MM.1S (cell line): ENCODE results near the gene PARD6B.

Experiments used
- DNase-seq: peaks from one replicate; pipeline ENCODE4 v3.0.0-alpha.2; 2015
- H2AFZ ChIP-seq: fragments of 300-600 bp; sonication (generic); 2 replicates; pipeline ENCODE4 v1.6.0; 2016; ENCODE audit warnings: antibody characterized with exemption, low read length
- H3F3A ChIP-seq: fragments of 300-600 bp; sonication (generic); 2 replicates; pipeline ENCODE4 v1.6.1; 2016; ENCODE audit warnings: mild to moderate bottlenecking, antibody characterized with exemption, low read length, moderate library complexity, mixed read lengths; ENCODE audit not compliant: insufficient read depth
- H3K27ac ChIP-seq: fragments of 300-600 bp; sonication (generic); 2 replicates; pipeline ENCODE4 v1.5.1; 2016; ENCODE audit warnings: mild to moderate bottlenecking, low read length
- H3K27me3 ChIP-seq: fragments of 300-600 bp; sonication (generic); replicated peaks from 2 replicates; pipeline ENCODE4 v1.6.0; 2016; ENCODE audit warnings: low read length; ENCODE audit not compliant: insufficient read depth
- H3K36me3 ChIP-seq: fragments of 300-600 bp; sonication (generic); replicated peaks from 2 replicates; pipeline ENCODE4 v1.6.1; 2016; ENCODE audit warnings: mild to moderate bottlenecking, low read length, mixed read lengths; ENCODE audit not compliant: insufficient read depth
- H3K4me1 ChIP-seq: fragments of 300-600 bp; sonication (generic); 2 replicates; pipeline ENCODE4 v1.6.1; 2016; ENCODE audit warnings: low read length, mixed read lengths
- H3K4me2 ChIP-seq: fragments of 300-600 bp; sonication (generic); 2 replicates; pipeline ENCODE4 v1.6.0; 2016; ENCODE audit warnings: low read depth, low read length
- H3K4me3 ChIP-seq: fragments of 300-600 bp; sonication (generic); 2 replicates; pipeline ENCODE4 v1.5.1; 2016; ENCODE audit warnings: low read length, mixed read lengths
- H3K79me2 ChIP-seq: fragments of 300-600 bp; sonication (generic); 2 replicates; pipeline ENCODE4 v1.6.1; 2016; ENCODE audit warnings: mixed run types, low read length, mixed read lengths
- H3K9ac ChIP-seq: fragments of 300-600 bp; sonication (generic); 2 replicates; pipeline ENCODE4 v1.6.1; 2016; ENCODE audit warnings: low read length, mixed read lengths
- H3K9me2 ChIP-seq: fragments of 300-600 bp; sonication (generic); replicated peaks from 2 replicates; pipeline ENCODE4 v1.6.1; 2016; ENCODE audit warnings: mild to moderate bottlenecking, low read length, mixed read lengths; ENCODE audit not compliant: insufficient read depth
- H3K9me3 ChIP-seq: fragments of 300-600 bp; sonication (generic); replicated peaks from 2 replicates; pipeline ENCODE4 v1.6.1; 2016; ENCODE audit warnings: mild to moderate bottlenecking, low read length, mixed read lengths; ENCODE audit not compliant: insufficient read depth
- H4K20me1 ChIP-seq: fragments of 300-600 bp; sonication (generic); 2 replicates; pipeline ENCODE4 v1.6.1; 2016; ENCODE audit warnings: mild to moderate bottlenecking, low read length, moderate library complexity, mixed read lengths; ENCODE audit not compliant: insufficient read depth
- EZH2 ChIP-seq: fragments of 300-600 bp; sonication (generic); optimal IDR thresholded peaks from 2 replicates; pipeline ENCODE3; 2017; ENCODE audit warnings: low read depth, mild to moderate bottlenecking, antibody characterized with exemption, low read length, mixed read lengths
- EZH2phosphoT487 ChIP-seq: fragments of 300-600 bp; sonication (generic); IDR thresholded peaks from 2 replicates; pipeline ENCODE4 v1.6.1; 2018; ENCODE audit warnings: antibody characterized with exemption, low read length
- TF ChIP-seq, protein P1 (sequence below): fragments of 300-600 bp; sonication (generic); IDR thresholded peaks from 2 replicates; pipeline ENCODE4 v1.5.1; 2016; ENCODE audit warnings: antibody characterized with exemption, low read length, mixed read lengths

Gene PARD6B

DNA sequence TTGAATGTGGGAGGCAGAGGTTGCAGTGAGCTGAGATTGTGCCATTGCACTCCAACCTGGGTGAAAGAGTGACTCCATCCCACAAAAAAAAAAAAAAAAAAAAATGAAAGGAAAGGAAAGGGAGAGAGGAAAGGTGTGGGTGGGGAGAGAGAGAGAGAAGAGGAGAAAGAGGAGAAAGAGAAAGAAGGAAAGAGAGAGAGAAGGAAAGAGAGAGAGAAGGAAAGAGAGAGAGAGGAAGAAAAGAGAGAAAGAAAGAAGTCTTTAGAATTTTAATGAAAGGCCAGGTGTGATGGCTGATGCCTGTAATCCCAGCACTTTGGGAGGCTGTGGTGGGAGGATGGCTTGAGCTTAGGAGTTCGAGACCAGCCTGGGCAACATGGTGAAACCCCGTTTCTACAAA is 55.8 kb downstream of the PARD6B start:
- Histone ChIP-seq H3K4me2 (no peak overlapping the region), H3K27me3 (no peaks in the 10 kb centered on the region), H3F3A (no peaks in the 10 kb centered on the region), H3K9me2 (no peaks in the 10 kb centered on the region), H2AFZ (no peak overlapping the region), H3K27ac (no peak overlapping the region), H3K4me3 (no peak overlapping the region), H4K20me1 (no peaks in the 10 kb centered on the region), H3K4me1 (peaks cover 9% of the 10 kb centered on the region), H3K79me2 (no peaks in the 10 kb centered on the region), H3K36me3 (no peaks in the 10 kb centered on the region), H3K9ac (no peak overlapping the region), H3K9me3 (no peaks in the 10 kb centered on the region)
- TF ChIP-seq EZH2 (no peak), EZH2phosphoT487 (no peak)
- TF ChIP-seq, protein P1, sequence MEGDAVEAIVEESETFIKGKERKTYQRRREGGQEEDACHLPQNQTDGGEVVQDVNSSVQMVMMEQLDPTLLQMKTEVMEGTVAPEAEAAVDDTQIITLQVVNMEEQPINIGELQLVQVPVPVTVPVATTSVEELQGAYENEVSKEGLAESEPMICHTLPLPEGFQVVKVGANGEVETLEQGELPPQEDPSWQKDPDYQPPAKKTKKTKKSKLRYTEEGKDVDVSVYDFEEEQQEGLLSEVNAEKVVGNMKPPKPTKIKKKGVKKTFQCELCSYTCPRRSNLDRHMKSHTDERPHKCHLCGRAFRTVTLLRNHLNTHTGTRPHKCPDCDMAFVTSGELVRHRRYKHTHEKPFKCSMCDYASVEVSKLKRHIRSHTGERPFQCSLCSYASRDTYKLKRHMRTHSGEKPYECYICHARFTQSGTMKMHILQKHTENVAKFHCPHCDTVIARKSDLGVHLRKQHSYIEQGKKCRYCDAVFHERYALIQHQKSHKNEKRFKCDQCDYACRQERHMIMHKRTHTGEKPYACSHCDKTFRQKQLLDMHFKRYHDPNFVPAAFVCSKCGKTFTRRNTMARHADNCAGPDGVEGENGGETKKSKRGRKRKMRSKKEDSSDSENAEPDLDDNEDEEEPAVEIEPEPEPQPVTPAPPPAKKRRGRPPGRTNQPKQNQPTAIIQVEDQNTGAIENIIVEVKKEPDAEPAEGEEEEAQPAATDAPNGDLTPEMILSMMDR: no peak
- no peak for DNase-seq

DNA sequence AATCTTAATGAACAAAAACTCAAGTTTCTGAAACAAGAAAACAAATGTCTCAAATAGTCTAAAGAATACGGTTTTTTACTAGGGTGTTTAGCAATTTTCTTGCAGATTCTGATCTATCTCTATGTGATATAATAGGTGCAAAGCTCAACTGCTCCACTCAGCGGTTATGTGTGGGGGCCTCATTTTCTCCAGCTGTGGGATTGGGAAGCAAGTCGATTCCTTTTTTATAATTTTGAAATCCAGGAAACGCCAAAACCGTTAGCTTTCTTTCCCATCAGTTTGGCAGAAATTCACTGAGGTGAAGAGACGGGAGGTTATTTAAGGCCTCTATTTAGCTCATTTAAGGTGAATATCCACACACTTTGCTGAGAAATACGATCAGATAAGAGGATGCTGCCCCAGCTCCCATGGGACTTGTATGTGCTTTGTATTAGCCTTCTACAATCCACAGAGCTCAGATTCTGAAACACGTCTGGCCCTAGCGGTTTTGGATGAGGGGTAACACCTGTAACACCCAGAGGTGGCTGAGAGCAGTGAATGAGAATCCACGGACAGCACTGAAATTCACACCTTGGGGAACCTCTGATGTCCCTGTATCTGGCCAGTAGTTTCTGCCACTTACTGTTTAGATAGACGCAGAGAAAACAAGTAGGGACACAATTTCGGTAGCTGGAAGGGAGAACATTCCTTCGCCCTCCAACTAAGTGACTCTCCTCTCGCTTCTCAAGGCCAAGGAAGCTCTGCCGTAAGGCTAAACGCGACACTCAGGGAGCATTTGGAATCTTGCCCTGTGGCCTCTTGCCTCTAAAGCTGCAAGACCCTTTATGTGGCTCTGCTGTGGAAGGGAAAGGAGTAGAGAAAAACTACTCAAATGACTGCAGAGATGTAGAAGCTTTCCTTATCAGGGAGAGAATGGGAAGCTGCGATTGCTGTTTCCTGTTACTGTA is 56.9 kb downstream of the PARD6B start:
- no peaks in the 10 kb centered on the region for H3K36me3 ChIP-seq
- H3K4me2 ChIP-seq: no peak overlapping the region
- no peaks in the 10 kb centered on the region for H3K9me3 ChIP-seq
- no peak for TF ChIP-seq EZH2
- TF ChIP-seq EZH2phosphoT487: no peak
- TF ChIP-seq, protein P1: no peak
- no peaks in the 10 kb centered on the region for H3F3A ChIP-seq
- no peak overlapping the region for H3K4me3 ChIP-seq
- no peaks in the 10 kb centered on the region for H3K9me2 ChIP-seq
- peaks cover 9% of the 10 kb centered on the region for H3K4me1 ChIP-seq
- no peak overlapping the region for H3K27ac ChIP-seq
- no peak overlapping the region for H2AFZ ChIP-seq
- no peaks in the 10 kb centered on the region for H3K27me3 ChIP-seq
- DNase-seq: no peak
- H3K79me2 ChIP-seq: no peaks in the 10 kb centered on the region
- no peaks in the 10 kb centered on the region for H4K20me1 ChIP-seq
- no peak overlapping the region for H3K9ac ChIP-seq

DNA sequence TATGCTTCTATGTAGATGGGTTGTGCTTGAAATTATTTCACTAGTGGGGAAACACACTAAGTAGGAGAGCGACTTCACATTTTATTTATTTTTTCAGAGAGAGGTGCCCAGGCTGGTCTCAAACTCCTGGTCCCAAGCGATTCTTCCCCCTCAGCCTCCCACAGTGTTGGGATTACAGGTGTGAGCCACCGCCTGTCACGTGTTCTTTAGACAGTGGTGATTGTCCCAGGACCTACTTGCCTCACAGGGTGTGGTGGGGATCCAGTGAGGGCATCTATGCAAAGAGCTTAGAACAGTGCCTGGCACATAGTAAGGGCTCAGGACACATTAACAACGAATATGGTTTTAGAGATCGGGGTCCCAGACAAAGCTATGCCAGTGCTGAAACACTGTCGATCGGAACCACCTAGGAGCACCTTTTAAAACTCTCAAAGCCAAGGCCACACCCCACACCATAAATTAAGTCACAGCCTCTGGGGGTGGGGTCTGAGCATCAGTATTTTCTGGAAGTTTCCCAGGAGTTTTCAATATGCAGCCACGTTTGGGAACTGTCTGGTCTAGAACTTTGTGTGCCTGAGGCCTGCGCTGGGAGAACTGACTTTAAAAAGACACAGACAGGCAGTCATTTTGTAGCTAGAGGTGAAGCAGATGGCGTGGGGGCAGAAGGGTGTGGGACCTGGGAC is 58.7 kb downstream of the PARD6B start:
- DNase-seq: no peak
- peaks cover 9% of the 10 kb centered on the region for H3K4me1 ChIP-seq
- no peak overlapping the region for H3K27ac ChIP-seq
- H2AFZ ChIP-seq: peak overlapping the region; percentile 85
- no peaks in the 10 kb centered on the region for H3K36me3 ChIP-seq
- no peaks in the 10 kb centered on the region for H3K9me3 ChIP-seq
- TF ChIP-seq, protein P1: no peak
- TF ChIP-seq EZH2: no peak
- TF ChIP-seq EZH2phosphoT487: no peak
- H3K4me2 ChIP-seq: peak overlapping the region; percentile 81; the same call in 1 of the 2 replicates
- no peaks in the 10 kb centered on the region for H3K27me3 ChIP-seq
- H3K9me2 ChIP-seq: no peaks in the 10 kb centered on the region
- no peaks in the 10 kb centered on the region for H3K79me2 ChIP-seq
- H3K9ac ChIP-seq: no peak overlapping the region; the same call in 1 of the 2 replicates
- H3K4me3 ChIP-seq: no peak overlapping the region
- peaks cover 9% of the 10 kb centered on the region for H3F3A ChIP-seq
- H4K20me1 ChIP-seq: no peaks in the 10 kb centered on the region
